ENCODE measurements around the gene C3orf20. TPM values are rescaled to one million over a fixed set of nuclear protein-coding genes. Genes with fewer than 3 reads are reported as not detected.

Gene C3orf20
- total RNA-seq, 1 donor from 2014 or later: 0.13 TPM

DNA sequence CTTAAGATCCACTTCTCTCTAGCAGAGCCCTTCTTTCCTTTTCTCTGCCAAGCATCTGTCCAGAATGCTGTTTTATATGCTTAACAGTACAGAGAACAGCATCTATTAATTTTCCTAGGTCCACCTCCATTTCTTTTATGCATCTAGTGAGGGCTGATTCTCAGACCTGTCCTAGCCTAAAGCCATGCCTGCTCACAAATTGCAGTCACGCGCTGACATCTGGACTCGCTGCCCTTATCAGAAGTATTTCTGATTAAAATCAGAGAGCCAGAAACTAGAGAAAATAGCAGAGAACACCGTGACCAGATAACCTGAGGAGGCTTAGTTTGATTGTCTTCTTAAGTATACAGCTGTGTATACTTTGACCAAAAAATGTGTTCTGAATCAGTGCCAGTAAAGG, 1.9 kb downstream of the C3orf20 start:
- Histone ChIP-seq H3K27me3 (ENCODE audit: control insufficient read depth, insufficient read depth, low read length) (no peaks in the 10 kb centered on the region), H3K36me3 (ENCODE audit: control insufficient read depth, insufficient read depth, low read length) (no peaks in the 10 kb centered on the region), H3K4me3 (ENCODE audit: low read depth, low read length) (no peak overlapping the region)
- TF ChIP-seq, protein P1, sequence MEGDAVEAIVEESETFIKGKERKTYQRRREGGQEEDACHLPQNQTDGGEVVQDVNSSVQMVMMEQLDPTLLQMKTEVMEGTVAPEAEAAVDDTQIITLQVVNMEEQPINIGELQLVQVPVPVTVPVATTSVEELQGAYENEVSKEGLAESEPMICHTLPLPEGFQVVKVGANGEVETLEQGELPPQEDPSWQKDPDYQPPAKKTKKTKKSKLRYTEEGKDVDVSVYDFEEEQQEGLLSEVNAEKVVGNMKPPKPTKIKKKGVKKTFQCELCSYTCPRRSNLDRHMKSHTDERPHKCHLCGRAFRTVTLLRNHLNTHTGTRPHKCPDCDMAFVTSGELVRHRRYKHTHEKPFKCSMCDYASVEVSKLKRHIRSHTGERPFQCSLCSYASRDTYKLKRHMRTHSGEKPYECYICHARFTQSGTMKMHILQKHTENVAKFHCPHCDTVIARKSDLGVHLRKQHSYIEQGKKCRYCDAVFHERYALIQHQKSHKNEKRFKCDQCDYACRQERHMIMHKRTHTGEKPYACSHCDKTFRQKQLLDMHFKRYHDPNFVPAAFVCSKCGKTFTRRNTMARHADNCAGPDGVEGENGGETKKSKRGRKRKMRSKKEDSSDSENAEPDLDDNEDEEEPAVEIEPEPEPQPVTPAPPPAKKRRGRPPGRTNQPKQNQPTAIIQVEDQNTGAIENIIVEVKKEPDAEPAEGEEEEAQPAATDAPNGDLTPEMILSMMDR (IDR thresholded peaks at IDR 0.05; ENCODE audit: insufficient read depth, low read length, poor library complexity, severe bottlenecking): no peak
- DNase-seq (ENCODE audit: low read depth): no peak

DNA sequence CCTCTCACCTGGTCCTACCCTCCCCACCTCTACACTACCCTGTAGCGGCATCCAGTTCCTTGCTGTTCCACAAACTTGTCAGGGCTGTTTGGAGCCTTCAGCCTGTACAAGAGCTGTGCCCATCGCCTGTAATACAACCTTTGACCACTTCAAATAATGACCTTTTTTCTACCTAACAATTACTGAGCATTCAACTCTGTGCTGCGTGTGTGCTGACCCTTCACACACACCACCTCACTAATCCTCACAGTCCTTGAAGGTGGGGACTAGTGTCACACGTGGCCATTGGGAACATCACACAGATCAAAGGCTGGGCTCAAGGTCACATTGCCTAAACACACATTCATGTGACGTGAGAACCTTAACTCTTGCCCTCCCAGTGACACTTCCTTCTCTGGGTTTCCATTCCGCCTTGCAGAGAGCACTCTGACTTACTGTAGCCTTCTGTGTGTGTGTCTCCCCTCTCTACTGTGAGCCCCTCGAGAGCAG, 3.1 kb downstream of the C3orf20 start:
- no peaks in the 10 kb centered on the region for H3K36me3 ChIP-seq (ENCODE audit: control insufficient read depth, insufficient read depth, low read length)
- DNase-seq (ENCODE audit: low read depth): no peak
- TF ChIP-seq, protein P1 (IDR thresholded peaks at IDR 0.05; ENCODE audit: insufficient read depth, low read length, poor library complexity, severe bottlenecking): no peak
- no peaks in the 10 kb centered on the region for H3K27me3 ChIP-seq (ENCODE audit: control insufficient read depth, insufficient read depth, low read length)
- no peak overlapping the region for H3K4me3 ChIP-seq (ENCODE audit: low read depth, low read length)

DNA sequence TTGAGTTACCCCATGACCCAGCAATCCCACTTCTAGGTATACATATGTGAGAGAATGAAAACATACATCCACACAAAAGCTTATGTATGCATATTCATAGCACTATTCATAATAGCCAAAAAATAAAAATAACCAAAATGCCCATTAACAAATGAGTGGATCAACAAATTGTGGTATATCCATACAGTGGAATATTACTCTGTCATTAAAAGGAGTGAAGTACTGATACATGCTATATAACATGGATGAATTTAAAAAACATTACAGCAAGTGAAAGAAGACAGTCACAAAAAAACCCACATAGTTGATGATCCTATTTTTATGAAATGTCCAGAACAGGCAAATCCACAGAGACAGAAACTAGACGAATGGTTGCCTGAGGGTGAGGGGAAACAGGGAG, 5.2 kb downstream of the C3orf20 start:
- TF ChIP-seq, protein P1 (IDR thresholded peaks at IDR 0.05; ENCODE audit: insufficient read depth, low read length, poor library complexity, severe bottlenecking): no peak
- H3K27me3 ChIP-seq (ENCODE audit: control insufficient read depth, insufficient read depth, low read length): no peaks in the 10 kb centered on the region
- H3K4me3 ChIP-seq (ENCODE audit: low read depth, low read length): no peak overlapping the region
- no peak for DNase-seq (ENCODE audit: low read depth)
- H3K36me3 ChIP-seq (ENCODE audit: control insufficient read depth, insufficient read depth, low read length): no peaks in the 10 kb centered on the region

DNA sequence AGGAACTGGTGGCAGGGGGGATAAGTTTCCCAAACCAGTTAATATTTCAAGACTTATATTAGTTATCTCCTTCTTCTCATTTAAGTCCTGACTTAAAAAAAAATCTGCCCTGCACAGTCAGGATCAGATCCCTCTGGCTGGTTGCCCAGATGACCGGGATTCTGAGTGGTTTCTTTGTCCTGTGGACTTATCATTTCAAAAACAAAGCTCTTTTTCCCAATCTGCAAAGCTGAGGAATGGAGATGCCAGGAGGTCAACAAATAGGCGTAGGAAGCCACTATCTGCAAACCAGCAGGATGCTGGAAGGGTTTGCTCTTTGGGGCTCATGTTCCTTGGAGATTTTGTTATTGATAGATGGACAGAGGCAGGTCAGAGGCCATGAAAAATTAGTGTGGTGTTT, 5.8 kb downstream of the C3orf20 start:
- no peak for DNase-seq (ENCODE audit: low read depth)
- no peak overlapping the region for H3K4me3 ChIP-seq (ENCODE audit: low read depth, low read length)
- TF ChIP-seq, protein P1 (IDR thresholded peaks at IDR 0.05; ENCODE audit: insufficient read depth, low read length, poor library complexity, severe bottlenecking): no peak
- no peaks in the 10 kb centered on the region for H3K27me3 ChIP-seq (ENCODE audit: control insufficient read depth, insufficient read depth, low read length)
- no peaks in the 10 kb centered on the region for H3K36me3 ChIP-seq (ENCODE audit: control insufficient read depth, insufficient read depth, low read length)

DNA sequence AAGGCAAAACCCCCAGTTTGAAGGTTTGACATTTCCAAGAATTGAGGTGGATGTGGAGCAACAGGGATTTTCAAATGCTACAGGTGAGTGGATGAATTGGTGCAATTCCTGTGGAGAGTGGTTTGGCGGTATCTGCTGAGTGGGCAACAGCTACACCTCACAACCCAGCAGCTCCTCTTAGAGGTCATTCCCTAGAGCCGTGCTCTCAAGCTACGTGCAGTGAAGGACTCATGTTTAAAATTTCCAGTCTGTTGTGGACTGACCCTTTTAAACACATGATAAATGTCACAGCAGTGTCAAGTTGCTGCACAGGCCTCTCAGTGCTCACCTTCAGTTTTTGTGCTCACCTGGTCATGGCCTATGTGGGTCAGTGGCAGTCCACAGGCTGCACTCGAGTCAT, 9.5 kb downstream of the C3orf20 start:
- DNase-seq (ENCODE audit: low read depth): no peak
- H3K27me3 ChIP-seq (ENCODE audit: control insufficient read depth, insufficient read depth, low read length): no peaks in the 10 kb centered on the region
- H3K36me3 ChIP-seq (ENCODE audit: control insufficient read depth, insufficient read depth, low read length): no peaks in the 10 kb centered on the region
- TF ChIP-seq, protein P1 (IDR thresholded peaks at IDR 0.05; ENCODE audit: insufficient read depth, low read length, poor library complexity, severe bottlenecking): no peak
- no peak overlapping the region for H3K4me3 ChIP-seq (ENCODE audit: low read depth, low read length)

DNA sequence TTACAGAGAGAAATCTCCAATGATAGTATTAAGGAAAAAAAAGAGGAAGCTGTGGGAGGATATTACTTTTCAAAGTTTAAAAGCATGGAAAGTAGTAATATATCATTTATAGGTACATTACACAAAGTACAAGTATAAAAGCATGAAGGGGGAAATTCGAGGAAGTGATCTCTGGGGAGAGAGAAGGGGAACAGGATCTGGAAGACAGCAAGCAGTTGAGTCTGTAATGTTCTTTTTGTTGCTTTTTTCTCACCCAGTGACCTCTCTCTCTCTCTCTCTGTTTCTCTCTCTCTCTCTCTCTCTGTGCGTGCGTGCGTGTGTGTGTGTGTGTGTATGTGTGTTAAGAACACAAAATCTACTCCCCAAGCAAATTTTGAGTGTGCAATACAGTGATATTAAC, 10.2 kb downstream of the C3orf20 start:
- no peak for DNase-seq (ENCODE audit: low read depth)
- no peak overlapping the region for H3K4me3 ChIP-seq (ENCODE audit: low read depth, low read length)
- TF ChIP-seq, protein P1 (IDR thresholded peaks at IDR 0.05; ENCODE audit: insufficient read depth, low read length, poor library complexity, severe bottlenecking): no peak
- no peaks in the 10 kb centered on the region for H3K27me3 ChIP-seq (ENCODE audit: control insufficient read depth, insufficient read depth, low read length)
- no peaks in the 10 kb centered on the region for H3K36me3 ChIP-seq (ENCODE audit: control insufficient read depth, insufficient read depth, low read length)

Measured in kidney epithelial cell (primary cell).